ENCODE results near the gene LTC4S.

- TF ChIP-seq, protein P1, sequence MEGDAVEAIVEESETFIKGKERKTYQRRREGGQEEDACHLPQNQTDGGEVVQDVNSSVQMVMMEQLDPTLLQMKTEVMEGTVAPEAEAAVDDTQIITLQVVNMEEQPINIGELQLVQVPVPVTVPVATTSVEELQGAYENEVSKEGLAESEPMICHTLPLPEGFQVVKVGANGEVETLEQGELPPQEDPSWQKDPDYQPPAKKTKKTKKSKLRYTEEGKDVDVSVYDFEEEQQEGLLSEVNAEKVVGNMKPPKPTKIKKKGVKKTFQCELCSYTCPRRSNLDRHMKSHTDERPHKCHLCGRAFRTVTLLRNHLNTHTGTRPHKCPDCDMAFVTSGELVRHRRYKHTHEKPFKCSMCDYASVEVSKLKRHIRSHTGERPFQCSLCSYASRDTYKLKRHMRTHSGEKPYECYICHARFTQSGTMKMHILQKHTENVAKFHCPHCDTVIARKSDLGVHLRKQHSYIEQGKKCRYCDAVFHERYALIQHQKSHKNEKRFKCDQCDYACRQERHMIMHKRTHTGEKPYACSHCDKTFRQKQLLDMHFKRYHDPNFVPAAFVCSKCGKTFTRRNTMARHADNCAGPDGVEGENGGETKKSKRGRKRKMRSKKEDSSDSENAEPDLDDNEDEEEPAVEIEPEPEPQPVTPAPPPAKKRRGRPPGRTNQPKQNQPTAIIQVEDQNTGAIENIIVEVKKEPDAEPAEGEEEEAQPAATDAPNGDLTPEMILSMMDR (IDR thresholded peaks at IDR 0.05; ENCODE audit: low read depth, low read length) = no peak
- TF ChIP-seq, protein P2, sequence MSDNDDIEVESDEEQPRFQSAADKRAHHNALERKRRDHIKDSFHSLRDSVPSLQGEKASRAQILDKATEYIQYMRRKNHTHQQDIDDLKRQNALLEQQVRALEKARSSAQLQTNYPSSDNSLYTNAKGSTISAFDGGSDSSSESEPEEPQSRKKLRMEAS (IDR thresholded peaks at IDR 0.05; ENCODE audit: low read depth, low read length) = no peak
- TF ChIP-seq POLR2A (IDR thresholded peaks at IDR 0.05; ENCODE audit: extremely low read depth, insufficient read length) (no peak), MYC (IDR thresholded peaks at IDR 0.05; ENCODE audit: low read depth, low read length) (no peak)
These were observed 37.2 kb downstream of the LTC4S start for GRCh38 chr5:179830818-179831468.
